ENCODE data around the gene RCAN2.

The RCAN2 gene

DNA sequence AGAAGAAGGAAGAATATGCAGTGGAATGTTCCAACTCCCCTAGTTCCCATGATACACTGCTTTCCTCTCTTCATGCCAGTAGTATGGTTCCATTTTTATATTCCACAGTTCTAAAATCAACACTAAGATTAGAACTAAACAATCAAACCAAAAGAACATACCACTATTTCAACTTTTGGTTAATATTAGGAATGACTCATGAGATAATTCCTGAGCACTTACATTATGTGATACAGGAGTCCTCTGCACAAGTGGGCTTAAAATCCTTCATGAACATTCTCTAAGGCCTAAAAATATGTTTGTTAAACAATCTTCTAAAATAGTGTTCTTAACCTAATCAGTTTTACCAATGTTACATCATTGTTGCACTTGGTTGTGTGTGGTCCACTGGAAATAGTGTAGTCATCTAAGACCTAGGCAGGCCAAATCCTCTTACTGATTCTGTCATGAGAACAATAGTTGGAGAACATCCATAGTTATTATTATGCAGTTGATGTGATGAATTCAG lies 30.3 kb upstream of the RCAN2 start:
- TF ChIP-seq, protein P1, sequence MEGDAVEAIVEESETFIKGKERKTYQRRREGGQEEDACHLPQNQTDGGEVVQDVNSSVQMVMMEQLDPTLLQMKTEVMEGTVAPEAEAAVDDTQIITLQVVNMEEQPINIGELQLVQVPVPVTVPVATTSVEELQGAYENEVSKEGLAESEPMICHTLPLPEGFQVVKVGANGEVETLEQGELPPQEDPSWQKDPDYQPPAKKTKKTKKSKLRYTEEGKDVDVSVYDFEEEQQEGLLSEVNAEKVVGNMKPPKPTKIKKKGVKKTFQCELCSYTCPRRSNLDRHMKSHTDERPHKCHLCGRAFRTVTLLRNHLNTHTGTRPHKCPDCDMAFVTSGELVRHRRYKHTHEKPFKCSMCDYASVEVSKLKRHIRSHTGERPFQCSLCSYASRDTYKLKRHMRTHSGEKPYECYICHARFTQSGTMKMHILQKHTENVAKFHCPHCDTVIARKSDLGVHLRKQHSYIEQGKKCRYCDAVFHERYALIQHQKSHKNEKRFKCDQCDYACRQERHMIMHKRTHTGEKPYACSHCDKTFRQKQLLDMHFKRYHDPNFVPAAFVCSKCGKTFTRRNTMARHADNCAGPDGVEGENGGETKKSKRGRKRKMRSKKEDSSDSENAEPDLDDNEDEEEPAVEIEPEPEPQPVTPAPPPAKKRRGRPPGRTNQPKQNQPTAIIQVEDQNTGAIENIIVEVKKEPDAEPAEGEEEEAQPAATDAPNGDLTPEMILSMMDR (conservative IDR thresholded peaks at IDR 0.05): no peak
- TF ChIP-seq ZFX (IDR thresholded peaks at IDR 0.05): no peak
- H3K27ac ChIP-seq: no peak overlapping the region

DNA sequence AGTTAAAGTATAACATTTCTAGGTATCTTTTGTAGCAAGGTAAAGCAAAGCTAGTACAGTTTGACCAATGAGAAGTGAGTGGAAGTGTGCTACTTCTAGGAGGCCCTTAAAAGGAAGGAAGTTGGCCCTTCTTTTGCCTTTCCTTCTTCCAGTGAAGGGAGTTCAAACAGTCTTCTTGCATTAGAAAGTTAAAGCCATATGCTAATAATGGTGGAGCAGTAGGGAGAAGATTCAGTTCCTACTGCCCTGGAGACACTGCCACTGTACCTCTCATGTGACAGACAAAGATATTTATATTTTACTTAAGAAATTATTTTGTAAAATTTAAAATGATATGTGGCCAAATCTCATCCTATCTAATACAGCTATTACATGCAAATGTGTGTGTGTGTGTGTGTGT lies 26.0 kb upstream of the RCAN2 start:
- H3K27ac ChIP-seq: no peak overlapping the region
- no peak for TF ChIP-seq ZFX (IDR thresholded peaks at IDR 0.05)
- TF ChIP-seq, protein P1 (conservative IDR thresholded peaks at IDR 0.05): no peak

DNA sequence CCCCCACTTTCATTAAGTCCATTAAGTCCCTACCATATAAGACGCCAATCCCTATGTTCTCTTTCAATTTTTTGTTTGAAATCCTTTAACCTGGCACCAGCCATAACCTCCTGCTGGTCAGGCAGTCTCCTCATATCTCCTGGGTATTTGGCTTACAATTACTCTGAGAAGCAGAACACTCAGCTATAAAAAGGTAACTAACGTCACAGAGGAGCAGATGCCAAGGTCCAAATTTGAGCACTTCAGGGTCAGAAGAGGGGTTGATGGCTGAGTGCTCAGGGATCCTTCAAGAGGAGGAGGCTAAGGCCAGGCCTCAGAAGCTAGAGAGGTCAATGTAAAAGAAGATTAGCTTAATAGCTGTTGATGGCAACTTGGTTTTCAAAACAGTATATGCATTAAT lies 22.3 kb upstream of the RCAN2 start:
- TF ChIP-seq, protein P1 (conservative IDR thresholded peaks at IDR 0.05): no peak
- TF ChIP-seq ZFX (IDR thresholded peaks at IDR 0.05): no peak
- no peak overlapping the region for H3K27ac ChIP-seq

DNA sequence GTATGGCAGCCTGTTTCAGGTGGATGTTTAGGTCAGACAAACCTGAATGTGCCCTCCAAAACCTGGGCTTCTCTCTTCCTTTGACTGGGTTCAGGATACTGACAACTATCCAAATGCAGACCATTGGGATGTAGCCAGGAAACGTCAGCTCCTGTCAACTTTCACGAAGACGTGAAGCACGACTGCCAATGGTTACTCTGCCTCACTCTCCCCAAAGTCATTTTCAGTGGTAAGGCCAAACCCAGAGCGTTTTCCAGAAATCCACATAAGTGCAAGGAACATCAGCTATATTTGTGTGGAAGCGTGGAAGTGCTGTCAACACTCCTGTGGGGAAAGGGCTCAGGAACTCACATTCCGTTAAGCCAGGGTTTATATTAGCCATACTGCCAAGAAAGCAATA lies 20.1 kb upstream of the RCAN2 start:
- H3K27ac ChIP-seq: no peak overlapping the region
- no peak for TF ChIP-seq ZFX (IDR thresholded peaks at IDR 0.05)
- TF ChIP-seq, protein P1 (conservative IDR thresholded peaks at IDR 0.05): no peak

DNA sequence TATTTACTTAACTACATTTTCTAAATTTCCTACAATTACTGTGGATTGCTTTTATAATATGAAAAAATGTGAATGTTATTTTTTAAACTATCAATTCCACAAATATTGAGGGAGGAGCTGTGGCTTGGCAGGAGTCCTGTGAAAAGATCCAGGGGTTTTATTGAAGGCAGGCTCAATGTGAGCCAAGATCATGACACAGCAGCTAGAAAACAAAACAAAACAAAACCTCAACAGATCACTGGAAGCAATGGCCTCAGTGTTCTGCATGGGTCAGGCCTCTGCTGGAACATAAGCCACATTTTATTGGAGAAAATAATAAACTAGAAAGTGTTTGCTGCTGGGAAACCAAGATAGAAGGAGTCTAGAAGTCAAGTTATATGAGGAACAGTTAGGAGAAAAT lies 19.4 kb upstream of the RCAN2 start:
- H3K27ac ChIP-seq: no peak overlapping the region
- TF ChIP-seq ZFX (IDR thresholded peaks at IDR 0.05): no peak
- TF ChIP-seq, protein P1 (conservative IDR thresholded peaks at IDR 0.05): no peak

DNA sequence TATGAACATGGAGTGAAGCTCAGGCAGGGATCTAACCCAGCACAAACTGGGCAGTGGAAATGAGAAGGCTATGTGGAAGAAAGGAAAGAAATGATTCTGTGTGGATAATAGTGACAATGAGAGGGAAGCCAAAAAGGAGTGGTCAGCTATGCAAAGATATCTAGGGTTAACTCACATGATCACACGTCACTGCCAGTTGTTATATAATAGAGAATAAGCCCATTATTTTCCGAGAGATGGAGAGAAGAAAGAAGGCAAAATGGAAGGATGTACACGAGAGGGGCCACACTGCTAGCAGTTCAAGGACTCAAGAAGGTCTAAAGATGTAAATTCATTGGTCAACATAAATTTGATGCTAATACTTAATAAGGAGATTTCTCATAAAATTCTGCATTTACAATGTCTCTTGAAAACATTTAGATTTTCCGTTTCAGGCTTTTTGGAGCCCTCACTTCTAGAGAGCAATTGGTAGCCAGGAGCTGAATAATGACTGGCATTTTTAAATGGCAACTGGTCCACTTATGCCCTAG lies 18.8 kb upstream of the RCAN2 start:
- no peak overlapping the region for H3K27ac ChIP-seq
- no peak for TF ChIP-seq ZFX (IDR thresholded peaks at IDR 0.05)
- TF ChIP-seq, protein P1 (conservative IDR thresholded peaks at IDR 0.05): no peak

DNA sequence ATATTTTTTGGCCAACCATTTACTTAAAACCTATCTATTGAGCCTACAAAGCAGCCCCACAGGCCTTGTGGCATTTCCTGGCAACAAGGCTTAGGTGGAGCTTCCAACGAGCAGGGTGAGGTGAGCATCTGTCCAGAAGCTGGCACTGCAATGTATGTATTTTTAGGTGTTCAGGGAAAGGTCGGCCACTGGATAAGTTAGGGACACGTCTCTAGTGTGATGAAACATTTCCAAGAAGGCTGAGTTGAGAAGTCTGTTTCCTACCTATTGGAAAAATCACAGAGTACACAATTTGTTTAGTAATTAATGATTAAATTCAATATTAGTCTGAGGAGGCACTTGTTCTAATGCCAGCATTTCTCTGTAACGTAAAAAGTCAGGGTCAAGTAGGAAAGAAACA lies 17.8 kb upstream of the RCAN2 start:
- TF ChIP-seq, protein P1 (conservative IDR thresholded peaks at IDR 0.05): no peak

More for the DNA sequence above, 17.8 kb upstream of the RCAN2 start:
- no peak overlapping the region for H3K27ac ChIP-seq
